GM12872 (cell line): Measurements from ENCODE around the gene STIM1.

Experiments used
- CTCF ChIP-seq: IDR thresholded peaks from 3 replicates; pipeline ENCODE4 v1.5.1; 2011; ENCODE audit warnings: low read depth, mild to moderate bottlenecking, low read length, moderate library complexity; ENCODE audit not compliant: insufficient read depth

STIM1 gene

GRCh38 chr11:3815845-3816244, 39.6 kb upstream of the STIM1 start:
- no peak for TF ChIP-seq CTCF

GRCh38 chr11:3816673-3817072, 38.8 kb upstream of the STIM1 start:
- TF ChIP-seq CTCF, result no peak

GRCh38 chr11:3817181-3817800, 38.2 kb upstream of the STIM1 start:
- TF ChIP-seq CTCF, result no peak

- no peak for TF ChIP-seq CTCF
Measured at GRCh38 chr11:3820971-3821370, 34.5 kb upstream of the STIM1 start.

- TF ChIP-seq CTCF, result no peak
Measured at GRCh38 chr11:3822312-3822711, 33.2 kb upstream of the STIM1 start.

- TF ChIP-seq CTCF, result no peak
Measured at GRCh38 chr11:3823303-3823702, 32.2 kb upstream of the STIM1 start.

GRCh38 chr11:3823762-3824506, 31.5 kb upstream of the STIM1 start:
- TF ChIP-seq CTCF, result no peak
